Activated T-cell treated with anti-CD3 and anti-CD28 coated beads for 4 hours (primary cell): ENCODE results near the gene PTPRJ.

ENCODE experiments used
- DNase-seq: peaks from one replicate; pipeline ENCODE4 v3.0.0-alpha.2; 2020

PTPRJ gene

DNA sequence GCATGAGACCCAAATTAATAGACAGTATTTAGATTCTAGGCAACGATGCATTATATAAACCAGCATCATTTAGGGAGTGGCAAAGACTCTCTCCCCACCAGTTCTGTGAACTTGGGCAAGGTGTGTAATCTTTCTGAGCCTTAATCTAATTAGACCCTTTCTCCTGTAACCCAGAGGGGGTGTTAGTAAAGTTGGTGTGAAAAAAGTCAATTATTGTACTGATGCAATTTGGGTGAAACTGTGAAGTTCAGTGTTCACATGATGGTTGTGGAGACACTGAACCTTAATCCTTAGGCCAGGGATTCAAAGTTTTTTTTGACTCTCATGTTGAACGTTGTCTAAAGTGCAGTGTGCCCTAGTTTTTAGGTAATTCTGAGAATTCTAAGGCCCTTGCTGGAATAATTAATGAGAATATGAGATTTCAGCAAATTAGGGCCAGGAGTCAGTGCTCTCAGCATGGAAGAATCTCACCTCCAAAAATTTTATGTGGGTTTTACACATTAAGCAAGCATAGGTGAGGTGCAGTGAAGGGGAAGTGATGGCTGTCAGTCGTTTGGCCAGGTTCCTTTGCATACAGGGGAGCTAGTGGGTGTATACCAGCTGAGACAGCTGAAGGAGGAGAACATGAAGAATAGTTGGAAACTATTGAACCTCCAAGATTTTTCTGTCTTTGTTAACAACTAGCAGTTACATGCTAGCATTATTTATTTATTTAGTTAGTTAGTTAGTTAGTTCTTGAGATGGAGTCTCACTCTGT, 94.2 kb downstream of the PTPRJ start:
- DNase-seq = no peak

DNA sequence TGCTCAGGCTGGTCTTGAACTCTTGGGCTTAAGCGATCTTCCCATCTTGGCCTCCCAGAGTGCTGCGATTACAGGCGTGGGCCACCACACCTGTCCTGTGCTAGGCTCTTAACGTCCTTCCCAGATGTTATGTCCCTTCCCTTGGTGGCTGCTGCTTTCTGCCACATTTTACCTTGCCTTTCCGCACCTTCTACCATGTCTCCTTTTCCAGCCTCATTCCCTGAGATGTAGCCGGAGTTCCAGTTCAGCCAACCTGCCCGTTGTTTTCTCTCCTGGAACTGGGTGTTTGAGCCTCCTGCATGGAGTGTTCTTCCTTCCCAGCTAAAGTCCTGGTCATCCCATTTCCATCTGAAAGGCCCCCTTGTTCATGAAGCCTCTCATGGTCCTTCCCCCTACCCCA, 95.3 kb downstream of the PTPRJ start:
- no peak for DNase-seq

DNA sequence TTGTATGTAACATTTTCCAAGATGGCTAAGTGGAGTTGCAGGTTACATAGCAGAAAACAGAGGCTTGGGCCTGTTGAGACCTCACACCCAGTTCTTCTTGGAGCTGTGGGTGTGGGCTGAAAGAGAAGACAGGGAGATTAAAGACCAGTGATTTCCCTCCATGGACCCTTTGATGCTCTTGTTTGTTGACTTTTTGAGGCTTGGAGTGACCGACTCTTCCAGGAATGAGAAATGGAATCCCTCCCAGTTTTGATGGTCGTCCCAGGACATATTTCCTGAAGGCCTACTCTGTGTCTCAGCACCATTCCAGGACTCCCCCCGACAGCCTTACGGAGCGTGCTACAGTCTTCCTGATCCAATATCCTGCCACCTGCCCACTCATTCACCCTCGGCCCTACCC, 96.9 kb downstream of the PTPRJ start:
- DNase-seq = no peak

DNA sequence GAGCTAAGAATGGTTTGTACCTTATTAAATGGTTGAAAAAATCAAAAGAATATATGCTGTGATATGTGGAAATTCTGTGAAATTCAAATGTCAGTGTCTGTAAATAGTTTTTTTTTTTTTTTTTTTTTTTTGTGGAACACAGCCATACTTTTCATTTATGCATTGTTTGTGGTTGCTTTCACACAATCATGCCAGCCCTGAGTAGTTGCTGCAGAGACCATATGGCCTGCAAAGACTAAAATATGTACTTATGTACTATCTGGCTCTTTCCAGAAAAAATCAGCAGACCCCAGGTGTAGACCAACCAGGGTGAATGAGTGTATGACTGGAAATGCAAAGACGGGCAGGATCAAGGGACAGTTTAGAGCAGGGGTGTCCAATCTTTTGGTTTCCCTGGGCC, 98.3 kb downstream of the PTPRJ start:
- DNase-seq = no peak

DNA sequence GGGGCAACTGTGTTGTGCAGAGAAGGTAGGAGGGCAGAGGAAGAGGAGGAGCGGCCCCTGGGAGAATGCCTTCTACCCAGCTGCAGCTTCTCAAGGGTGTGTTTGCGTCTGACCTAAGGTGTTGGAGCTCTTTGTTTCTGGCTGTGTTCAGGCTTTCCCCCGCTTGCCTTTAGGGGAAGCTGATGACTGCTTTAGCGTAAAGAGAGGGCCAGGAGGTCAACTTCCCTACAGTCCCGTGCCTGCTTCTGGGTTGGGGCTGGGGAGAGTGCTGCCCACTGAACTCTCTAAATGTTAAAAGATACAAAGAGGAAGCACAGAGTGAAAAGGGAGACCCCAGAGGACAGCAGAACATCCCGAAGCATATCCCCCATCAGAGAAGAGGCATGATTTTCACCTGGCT, 99.2 kb downstream of the PTPRJ start:
- no peak for DNase-seq

DNA sequence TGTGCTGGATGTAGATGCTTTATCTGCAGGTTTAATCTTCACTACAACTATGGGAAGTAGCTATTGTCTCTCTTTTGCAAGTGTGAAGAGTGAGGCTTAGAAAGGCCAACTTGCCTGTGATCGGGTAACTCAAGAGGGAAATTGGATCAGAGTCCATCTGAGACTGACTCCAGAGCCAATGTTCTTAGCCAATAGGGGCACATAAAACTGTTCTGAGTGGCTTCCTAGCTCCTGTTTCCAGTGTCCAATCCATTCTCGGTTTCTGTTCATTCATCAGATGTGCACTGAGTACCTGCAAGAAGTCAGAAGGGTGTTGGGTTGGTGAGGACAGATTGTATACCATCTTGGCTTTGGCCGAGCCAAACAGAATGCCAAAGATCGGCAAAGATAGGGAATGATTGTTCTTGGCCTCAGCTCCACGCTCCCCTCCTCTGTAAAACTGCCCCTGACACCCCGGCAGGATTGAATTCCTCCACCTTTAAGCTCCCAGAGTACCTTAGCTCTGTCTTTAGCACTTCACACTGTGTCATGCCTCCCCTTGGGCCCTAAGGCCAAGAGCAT, 100.0 kb downstream of the PTPRJ start:
- DNase-seq = no peak

DNA sequence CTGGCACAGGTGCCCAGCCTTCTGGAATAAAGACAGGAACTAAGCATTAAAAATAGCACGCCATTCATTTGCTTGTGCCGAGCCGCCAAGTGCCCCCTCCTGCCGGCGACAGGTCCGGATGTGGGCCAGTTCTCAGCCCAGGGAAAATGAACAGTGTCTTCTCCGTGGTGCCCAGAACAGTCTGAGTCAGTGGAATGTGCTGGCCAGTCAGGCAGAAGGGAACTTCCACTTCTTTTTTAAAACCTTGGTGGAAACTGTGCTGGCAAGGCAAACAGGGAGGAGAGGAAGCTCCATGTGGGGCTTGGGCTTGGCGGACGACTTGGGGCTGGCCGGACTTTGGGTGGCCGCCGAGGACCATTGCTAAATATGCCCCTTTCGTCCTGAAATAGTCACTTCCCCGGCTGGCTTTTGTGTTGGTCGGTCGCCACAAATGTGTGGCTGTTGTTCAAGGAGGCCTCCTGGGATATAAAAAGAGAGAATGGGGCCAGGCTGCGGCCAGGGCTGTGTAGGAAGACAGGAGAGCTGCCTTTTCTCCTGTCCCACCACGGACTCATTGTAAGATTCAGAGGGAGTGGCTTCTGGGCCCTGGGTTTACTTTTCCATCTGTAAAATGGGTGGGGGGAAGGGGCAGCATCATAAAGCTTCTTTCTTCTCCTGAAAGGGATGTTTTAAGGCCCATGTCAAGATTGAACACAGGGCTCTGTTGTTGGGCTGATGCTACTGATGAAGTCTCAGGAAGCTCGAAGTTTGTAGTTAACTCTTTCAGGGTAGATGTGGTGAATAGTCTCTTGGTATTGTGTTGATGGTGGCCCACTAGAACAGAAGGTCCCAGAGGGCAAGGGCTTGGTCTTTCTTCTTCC, 101.0 kb downstream of the PTPRJ start:
- DNase-seq = no peak

DNA sequence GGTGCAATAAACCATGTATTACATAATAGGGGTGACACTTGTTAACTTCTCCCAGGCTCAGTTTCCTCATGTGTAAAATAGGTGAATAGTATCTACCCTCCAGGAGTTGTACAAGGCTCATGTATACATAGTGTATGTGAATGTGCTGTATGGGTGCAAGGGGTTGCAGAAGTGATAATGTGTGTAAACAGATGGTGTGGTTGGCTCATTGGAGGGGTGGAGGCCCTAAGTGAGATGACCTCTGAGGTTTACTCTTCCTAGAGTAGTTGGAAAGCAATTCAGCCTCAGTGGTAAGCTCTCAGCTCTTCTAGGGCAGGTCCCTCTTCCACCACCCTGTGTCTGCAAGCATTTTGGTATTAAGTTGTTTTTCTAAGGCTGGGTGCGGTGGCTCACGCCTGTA, 102.4 kb downstream of the PTPRJ start:
- DNase-seq = no peak

DNA sequence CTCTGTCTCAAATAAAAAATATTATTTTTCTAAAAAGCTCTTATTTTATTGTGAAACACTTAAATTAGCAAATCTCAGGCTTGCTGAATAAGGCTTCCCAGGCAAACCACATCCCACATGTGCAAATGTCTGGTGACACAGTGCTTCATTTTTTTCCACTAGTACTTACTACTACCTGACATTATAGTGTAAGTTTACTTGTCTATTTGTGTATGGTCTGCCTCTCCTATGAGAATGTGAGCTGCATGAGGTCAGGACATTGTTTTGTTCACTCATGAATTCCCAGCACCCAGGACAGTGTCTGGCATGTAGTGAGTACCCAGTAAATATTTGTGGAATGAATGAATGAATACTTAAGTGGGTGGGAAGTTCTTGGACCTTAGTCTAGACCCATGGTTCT, 103.1 kb downstream of the PTPRJ start:
- DNase-seq = no peak

DNA sequence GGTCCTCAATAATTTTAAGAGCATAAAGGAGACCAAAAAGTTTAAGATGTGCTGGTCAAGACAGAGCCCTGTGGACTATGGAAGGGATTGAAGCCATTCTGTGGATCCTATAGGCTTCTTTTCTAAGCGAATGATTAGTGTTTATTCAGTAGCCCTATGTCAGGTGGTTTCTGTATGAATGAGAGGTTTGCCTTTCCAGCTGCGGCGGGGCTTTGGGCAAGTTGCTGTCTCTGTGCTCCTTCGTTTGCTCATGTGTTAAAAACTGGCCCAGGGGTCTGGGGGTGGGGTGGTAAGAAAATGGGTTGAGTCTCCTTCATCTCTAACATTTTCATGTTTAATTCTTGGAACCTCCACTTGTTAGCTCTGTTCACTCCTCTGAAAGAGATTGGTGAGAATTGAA, 105.3 kb downstream of the PTPRJ start:
- no peak for DNase-seq

DNA sequence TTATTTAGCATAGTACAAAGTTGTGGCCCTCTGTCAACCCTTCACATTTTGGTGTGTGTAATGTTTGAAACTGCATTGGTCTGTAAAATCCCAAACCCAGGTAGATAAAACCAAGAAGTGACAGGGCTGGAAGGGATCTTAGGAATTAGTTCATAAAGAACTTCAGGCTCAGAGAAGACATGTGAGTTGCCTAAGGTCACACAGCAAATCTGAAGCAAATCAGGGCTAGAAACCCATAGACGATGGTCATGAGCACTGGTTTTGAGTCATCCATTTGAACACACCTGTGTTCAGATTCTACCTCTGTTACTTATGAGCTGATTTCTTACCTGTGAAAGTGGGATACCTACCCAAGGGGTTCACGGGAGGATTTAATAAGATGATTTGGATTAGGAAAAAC, 107.1 kb downstream of the PTPRJ start:
- DNase-seq = no peak

DNA sequence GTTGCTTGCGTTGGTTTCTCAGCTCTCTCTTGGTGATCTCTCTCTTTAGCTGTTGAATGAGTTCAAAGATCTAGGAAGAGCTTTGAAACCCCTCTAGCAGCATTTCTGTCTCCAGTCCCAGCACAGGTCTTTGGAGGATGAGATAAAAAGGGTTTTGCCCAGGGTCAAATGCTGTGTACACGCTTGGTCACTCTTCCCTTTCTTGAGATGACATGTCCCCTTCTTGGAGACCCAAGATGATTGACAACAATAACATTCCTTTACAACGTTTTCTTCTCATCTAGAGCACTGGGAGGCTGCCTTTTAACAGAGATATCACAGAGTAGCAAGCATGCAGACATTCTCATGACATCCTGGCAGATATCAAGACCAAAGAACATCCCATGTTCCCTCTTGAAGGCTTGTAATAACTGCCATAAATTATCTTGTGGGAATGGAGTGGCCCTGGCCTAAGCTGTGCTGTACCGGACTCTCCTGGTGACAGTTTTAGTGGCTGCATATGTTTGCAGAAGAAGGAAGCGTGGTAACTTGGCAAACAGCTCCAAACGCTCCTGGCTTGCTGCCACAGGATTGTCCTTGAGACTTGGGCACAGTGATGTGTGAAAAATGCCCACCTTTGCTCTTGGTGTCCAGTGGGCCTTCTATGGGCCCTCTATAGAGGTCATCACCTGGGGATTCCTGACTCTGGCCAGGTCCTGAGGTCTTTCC, 107.8 kb downstream of the PTPRJ start:
- no peak for DNase-seq

DNA sequence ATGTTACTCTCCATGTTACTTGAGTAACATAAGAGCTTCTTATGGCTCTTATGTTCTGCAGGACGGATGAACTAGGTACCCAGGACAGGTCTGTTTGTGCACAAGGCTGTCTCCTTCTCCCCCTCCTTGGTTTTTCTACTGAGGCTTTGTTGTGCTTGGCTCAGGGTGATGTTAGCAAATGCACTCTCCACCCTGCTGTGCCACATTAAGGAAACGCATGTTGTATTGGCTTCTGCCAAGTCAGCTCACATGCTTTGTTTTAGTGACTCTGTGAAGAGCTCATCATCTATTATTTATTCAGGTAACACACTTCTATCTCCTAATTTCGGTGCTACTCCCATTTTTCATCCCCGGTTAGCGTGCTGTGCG, 108.3 kb downstream of the PTPRJ start:
- DNase-seq = no peak

DNA sequence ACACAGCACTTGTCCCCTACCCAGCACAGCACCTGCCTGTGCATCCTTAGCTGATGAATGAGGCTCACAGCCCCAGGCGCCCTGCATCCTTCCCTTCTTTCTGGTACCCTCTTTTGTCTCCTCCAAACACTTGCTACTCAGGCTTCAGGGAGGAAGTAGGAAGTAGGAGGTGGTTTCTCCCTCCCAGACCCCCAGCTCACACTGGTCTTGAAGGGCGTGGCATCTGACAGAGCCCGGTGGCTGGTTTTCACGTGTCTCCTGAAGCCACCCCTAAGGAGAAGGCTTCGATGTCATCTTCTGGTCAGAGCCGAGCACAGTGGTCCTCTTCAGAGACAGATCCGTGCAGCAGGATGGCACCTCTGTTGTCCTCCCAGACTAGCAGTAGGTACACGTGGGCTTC, 109.8 kb downstream of the PTPRJ start:
- no peak for DNase-seq

DNA sequence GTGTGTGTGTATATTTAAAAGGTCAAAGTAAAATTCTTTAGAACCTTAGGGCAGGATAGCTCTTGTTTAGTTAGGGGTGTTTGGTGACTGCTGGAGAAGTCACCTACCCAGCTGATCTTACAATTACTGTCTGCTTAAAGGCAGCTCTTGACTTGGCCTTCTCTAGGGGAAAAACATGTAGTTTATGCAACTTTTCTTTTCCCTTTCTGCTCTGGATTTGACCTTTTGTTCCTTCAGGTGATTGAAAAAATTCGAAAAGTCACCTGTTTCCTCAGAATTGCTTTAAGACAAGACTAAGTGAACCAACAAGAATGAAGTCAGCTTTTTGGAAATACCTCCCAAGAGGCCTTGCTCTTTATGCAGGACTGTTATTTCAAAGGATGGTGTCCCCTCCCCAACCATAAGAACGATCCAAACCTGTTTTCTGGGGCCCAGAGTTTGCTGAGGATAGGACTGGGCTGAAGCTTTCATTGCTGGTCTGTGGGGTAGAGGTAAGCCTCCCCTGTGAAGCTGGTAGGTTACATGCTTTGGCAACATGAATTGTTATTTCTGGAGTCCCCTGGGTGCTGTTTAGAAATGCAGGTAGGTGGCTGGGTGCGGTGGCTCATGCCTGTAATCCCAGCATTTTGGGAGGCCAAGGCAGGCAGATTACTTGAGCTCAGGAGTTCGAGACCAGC, 111.2 kb downstream of the PTPRJ start:
- DNase-seq = no peak

DNA sequence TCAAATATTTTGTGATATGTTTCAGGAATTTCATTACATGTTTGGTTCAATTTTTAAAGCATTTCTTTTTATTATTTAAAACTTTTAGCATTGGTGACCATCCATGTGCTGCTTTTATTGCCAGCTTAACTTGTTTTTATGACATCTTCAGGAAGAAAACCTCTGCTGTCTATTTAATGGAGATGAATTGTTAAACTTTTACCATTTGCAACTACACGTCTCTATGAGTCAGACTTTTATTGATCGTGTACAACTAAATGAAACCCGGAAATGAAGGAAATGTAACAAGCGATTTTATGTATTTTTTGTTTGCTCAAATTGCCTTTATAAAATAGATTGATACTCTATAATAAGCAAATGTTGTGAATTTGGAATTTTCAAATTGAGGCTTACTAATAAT, 113.0 kb downstream of the PTPRJ start:
- DNase-seq = no peak

DNA sequence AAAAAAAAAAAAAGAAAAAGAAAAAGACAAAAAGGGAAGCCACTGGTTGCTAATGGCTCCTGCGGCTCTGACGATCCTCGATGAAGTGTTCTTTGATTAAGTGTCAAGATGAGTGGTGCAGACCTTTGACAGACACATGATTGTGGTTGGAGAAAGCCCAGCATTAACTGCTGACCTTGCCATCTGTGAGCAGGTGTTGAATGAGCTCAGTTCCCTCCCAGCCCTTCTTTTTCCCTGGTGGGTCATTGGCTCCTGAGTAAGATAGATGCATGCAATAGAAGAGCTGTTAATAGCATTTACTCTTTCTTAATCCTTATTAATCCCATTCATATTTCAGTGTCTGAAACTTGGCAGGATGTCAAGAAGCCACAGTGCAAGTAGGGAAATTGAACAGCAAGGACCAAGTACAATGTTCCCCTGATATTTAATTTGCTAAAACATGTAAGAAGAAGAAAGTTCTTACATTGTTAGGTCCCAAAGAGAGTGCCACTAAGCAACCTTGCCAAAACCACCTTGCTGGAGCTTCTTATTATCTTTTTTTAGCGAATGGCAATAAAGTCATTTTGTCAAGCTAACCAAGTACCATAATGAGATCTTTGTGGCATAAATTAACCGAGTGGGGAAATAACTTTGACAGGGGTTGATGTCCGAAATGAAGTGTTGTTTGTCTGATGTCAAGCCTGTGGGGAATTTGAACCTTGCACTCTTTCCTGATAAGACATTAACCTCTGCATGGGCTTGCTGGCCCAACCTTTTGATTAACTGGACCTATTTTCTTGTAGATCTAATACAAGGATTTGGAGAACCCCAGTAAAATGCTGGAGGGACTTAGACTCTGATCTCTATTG, 113.7 kb downstream of the PTPRJ start:
- DNase-seq = no peak

DNA sequence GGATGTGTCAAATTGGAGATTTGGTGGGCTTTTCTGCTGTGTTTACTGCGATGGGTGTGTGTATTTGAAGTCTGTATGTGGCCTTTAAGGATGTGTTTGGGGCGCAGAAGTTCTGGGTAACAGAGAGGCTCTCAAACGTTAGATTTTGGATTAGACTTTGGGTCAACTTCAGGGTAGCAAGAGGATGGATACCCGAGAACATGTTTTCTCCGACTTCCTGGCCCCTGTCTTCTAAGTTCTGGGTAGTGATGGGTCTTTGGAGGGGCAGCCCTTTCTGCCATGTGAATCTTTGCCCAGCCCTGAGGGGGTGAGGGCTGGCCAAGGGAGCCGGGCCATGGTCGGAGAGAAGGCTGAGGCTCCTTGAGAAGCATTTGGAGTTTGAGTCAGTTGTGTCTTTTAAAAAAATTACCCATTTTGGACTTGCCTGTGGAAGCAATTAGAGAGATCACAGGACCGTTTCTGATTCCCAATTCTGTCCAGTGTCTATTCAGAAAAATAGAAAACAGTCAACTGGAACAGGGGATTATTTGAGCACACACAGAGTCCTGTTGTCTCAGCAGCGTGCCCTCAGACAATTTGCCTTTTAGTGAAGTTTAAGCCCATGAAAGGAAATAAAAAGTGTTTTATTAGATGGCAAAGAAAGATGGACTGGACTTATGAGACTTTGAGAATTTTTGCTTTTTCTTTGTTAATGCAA, 114.4 kb downstream of the PTPRJ start:
- no peak for DNase-seq

DNA sequence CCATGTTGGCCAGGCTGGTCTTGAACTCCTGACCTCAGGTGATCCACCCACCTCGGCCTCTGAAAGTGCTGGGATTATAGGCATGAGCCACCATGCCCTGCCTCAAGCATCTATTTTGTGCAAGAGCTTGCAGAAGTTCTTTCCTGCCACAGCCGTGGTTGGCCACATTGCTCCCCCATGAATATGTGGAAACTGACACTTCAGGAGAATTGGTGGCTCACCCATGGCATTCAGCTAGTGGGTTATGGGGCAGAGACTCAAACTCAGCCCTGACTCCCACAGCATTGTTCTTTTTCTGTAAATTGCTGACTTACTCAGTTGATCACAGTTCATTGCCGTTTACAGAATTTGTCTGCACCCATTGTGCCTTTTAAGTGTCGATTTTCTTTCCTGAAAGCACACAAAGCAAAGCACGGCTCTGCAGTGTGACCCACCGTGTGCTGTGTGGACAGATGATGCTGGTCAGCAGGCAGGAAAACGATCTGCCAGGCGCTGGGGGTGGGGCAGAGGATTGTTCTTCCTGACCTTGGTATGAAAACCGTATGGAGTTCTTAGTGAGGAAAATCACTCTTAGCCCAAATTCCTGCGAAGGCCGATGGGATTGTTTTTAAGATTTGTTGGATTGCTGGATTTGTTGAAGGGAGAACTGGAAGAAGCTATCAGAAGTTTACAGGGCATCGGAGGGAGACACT, 115.6 kb downstream of the PTPRJ start:
- no peak for DNase-seq
